Measurements from ENCODE around the gene SEMA6A.

The SEMA6A gene

GRCh38 chr5:116404792-116405191, 169.8 kb downstream of the SEMA6A start:
- no peak for DNase-seq (ENCODE audit: low read depth, low spot score)

DNA sequence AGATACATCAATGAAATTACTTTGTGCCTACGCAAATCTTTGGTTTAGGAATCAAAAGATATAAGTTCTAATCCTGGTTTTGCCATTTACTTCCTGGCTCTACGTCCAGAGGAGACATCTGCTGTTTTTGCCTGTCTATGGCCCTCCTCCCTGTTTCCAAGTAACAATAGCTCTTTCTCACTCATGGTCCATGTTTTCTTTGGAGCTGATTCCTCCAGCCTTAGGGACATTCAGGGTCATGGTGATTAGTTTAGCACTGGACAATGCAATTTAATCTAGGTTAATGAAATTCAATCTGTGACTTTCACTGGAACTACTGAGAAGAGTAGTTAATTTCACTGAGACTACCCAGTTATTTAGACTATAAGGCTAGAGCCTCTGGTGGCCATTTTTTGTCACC, 170.6 kb downstream of the SEMA6A start:
- DNase-seq (ENCODE audit: low read depth, low spot score), result no peak

GRCh38 chr5:116402235-116402634, 172.4 kb downstream of the SEMA6A start:
- no peak for DNase-seq (ENCODE audit: low read depth, low spot score)

- no peak for DNase-seq (ENCODE audit: low read depth, low spot score)
Measured at GRCh38 chr5:116401576-116401975, 173.0 kb downstream of the SEMA6A start.

GRCh38 chr5:116396476-116397099, 178.0 kb downstream of the SEMA6A start:
- DNase-seq (ENCODE audit: low read depth, low spot score), result no peak

DNA sequence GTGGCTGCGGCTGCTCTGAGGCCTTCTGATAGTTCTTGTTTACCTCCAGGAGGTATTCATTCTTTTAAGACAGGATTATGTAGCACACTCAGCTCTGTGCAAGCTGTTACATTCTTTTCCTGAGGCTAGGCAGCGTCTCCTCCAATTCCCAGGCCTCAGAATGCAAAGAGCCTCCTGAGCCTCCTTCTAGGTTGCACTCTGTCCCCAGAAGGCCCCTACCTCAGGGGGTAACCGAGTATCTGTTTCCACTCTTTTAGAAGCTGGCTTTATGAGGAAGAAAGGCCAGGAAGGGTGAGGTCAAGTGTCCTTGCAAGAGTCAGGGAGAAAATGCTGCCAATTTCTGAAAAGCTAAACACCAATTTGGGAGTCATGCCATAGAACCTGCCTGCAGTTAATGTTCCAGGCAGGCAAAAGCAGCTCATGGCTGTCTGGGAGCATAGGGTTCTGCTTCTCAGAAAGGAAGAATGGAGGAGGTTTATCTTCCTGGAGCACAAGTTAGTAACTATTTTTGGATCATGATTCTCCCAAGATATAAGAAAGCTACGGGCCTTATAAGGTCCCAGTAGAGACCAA, 178.9 kb downstream of the SEMA6A start:
- DNase-seq (ENCODE audit: low read depth, low spot score), result no peak

GRCh38 chr5:116395226-116395625, 179.4 kb downstream of the SEMA6A start:
- DNase-seq (ENCODE audit: low read depth, low spot score), result no peak

GRCh38 chr5:116394186-116394867, 180.3 kb downstream of the SEMA6A start:
- DNase-seq (ENCODE audit: low read depth, low spot score), result no peak
